ENCODE measurements around the gene CDH13. TPM values are rescaled to one million over a fixed set of nuclear protein-coding genes. Genes with fewer than 3 reads are reported as not detected.

CDH13 gene
- total and polyA plus RNA-seq, 9 of the 15 experiments (the other 6 are each of a cell fraction or from before 2014, with no cell fraction given): 0.03 TPM; not detected in 8

DNA sequence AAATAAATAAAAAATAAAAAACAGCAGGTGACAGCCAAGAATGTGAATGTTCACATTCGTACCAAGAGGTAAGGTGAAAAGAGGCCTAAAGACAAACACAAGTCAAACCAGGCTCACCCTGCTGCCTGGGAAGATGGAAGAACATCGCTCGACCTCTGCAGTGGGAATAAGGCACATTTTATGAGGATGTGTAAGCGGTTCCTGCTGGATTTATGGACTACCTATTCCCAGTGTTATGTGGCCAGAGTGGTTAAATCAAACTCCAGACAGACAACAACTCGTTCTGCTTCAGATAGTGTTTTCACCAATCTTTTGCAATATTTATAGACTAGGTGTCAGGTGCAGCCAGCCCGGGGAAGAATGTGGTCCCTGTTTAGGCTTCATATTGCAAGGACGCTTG is 966.0 kb downstream of the CDH13 start:
- CTCF ChIA-PET (ENCODE audit: low intra/inter-chr PET ratio): no interaction called here
- Histone ChIP-seq H3K4me3 (no peak overlapping the region), H3K9me1 (ENCODE audit: control insufficient read depth, insufficient read depth, low read length) (no peaks in the 10 kb centered on the region), H3K9me3 (replicated peaks; ENCODE audit: control insufficient read depth, insufficient read depth, low read depth, low read length) (no peaks in the 10 kb centered on the region), H3K79me2 (ENCODE audit: control insufficient read depth, insufficient read depth, low read length) (no peaks in the 10 kb centered on the region), H3K27me3 (ENCODE audit: control insufficient read depth in 2 of 2, insufficient read depth in 2 of 2, low read length in 2 of 2) (0 out of 5 replicates have a peak, but pooled peaks cover 0 to 2% of the 10 kb centered on the region in 2 experiments), H3K4me1 (replicated peaks in 1 of 2; ENCODE audit: control insufficient read depth in 2 of 2, insufficient read depth in 2 of 2, low read length in 2 of 2) (no peaks in the 10 kb centered on the region), H3K4me2 (ENCODE audit: insufficient read depth, low read length) (no peak overlapping the region), H3K27ac (ENCODE audit: extremely low read depth, low read depth, low read length) (no peak overlapping the region), H3K9ac (ENCODE audit: insufficient read depth in 1 of 2, low read depth in 2 of 2, low read length in 2 of 2) (no peak overlapping the region), H4K20me1 (replicated peaks; ENCODE audit: control insufficient read depth, insufficient read depth, low read length) (peaks cover 6% of the 10 kb centered on the region; the same call in 1 of the 2 replicates), H3K36me3 (ENCODE audit: control insufficient read depth, insufficient read depth, low read length) (no peaks in the 10 kb centered on the region), H2AFZ (ENCODE audit: low read depth, low read length) (no peak overlapping the region)
- intact Hi-C loops (cut with micrococcal nuclease) (no loop called here), in situ Hi-C loops (cut with MboI) (no loop called here)
- FAIRE-seq (no peak), ATAC-seq (no peak), DNase-seq (ENCODE audit: extremely low read depth in 1 of 4, low spot score in 3 of 4) (no peak)
- WGBS (ENCODE audit: insufficient coverage, low coverage, missing lambda C conversion rate): 0% methylated on average over 7 of the region's 7 CpGs
- no TSS peak for BruUV-seq (replicated peaks)
- POLR2A ChIA-PET: no interaction called here
- TF ChIP-seq DDX20 (tag; IDR thresholded peaks at IDR 0.05; ENCODE audit: low read depth) (no peak), NFIX (CRISPR knock-in tag; IDR thresholded peaks at IDR 0.05; ENCODE audit: low read depth) (no peak), CBX2 (IDR thresholded peaks at IDR 0.05; ENCODE audit: insufficient read depth, low read length, poor library complexity, severe bottlenecking) (no peak), TAF1 (IDR thresholded peaks at IDR 0.05; ENCODE audit: control insufficient read depth, extremely low read depth, insufficient read depth, low read length, severe bottlenecking) (no peak), BCL6 (CRISPR knock-in tag; IDR thresholded peaks at IDR 0.05) (no peak), GTF2A2 (tag; IDR thresholded peaks at IDR 0.05) (no peak), MEF2D (tag; conservative IDR thresholded peaks at IDR 0.05; ENCODE audit: low read depth) (no peak), SMAD4 (CRISPR knock-in tag; conservative IDR thresholded peaks at IDR 0.05) (no peak), GATAD2B (IDR thresholded peaks at IDR 0.05; ENCODE audit: borderline replicate concordance) (no peak), ZNF316 (IDR thresholded peaks at IDR 0.05) (no peak), ZNF57 (CRISPR knock-in tag; IDR thresholded peaks at IDR 0.05) (no peak)
- TF ChIP-seq, protein P1, sequence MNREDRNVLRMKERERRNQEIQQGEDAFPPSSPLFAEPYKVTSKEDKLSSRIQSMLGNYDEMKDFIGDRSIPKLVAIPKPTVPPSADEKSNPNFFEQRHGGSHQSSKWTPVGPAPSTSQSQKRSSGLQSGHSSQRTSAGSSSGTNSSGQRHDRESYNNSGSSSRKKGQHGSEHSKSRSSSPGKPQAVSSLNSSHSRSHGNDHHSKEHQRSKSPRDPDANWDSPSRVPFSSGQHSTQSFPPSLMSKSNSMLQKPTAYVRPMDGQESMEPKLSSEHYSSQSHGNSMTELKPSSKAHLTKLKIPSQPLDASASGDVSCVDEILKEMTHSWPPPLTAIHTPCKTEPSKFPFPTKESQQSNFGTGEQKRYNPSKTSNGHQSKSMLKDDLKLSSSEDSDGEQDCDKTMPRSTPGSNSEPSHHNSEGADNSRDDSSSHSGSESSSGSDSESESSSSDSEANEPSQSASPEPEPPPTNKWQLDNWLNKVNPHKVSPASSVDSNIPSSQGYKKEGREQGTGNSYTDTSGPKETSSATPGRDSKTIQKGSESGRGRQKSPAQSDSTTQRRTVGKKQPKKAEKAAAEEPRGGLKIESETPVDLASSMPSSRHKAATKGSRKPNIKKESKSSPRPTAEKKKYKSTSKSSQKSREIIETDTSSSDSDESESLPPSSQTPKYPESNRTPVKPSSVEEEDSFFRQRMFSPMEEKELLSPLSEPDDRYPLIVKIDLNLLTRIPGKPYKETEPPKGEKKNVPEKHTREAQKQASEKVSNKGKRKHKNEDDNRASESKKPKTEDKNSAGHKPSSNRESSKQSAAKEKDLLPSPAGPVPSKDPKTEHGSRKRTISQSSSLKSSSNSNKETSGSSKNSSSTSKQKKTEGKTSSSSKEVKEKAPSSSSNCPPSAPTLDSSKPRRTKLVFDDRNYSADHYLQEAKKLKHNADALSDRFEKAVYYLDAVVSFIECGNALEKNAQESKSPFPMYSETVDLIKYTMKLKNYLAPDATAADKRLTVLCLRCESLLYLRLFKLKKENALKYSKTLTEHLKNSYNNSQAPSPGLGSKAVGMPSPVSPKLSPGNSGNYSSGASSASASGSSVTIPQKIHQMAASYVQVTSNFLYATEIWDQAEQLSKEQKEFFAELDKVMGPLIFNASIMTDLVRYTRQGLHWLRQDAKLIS (CRISPR knock-in tag; IDR thresholded peaks at IDR 0.05): no peak
- TF ChIP-seq, protein P2, sequence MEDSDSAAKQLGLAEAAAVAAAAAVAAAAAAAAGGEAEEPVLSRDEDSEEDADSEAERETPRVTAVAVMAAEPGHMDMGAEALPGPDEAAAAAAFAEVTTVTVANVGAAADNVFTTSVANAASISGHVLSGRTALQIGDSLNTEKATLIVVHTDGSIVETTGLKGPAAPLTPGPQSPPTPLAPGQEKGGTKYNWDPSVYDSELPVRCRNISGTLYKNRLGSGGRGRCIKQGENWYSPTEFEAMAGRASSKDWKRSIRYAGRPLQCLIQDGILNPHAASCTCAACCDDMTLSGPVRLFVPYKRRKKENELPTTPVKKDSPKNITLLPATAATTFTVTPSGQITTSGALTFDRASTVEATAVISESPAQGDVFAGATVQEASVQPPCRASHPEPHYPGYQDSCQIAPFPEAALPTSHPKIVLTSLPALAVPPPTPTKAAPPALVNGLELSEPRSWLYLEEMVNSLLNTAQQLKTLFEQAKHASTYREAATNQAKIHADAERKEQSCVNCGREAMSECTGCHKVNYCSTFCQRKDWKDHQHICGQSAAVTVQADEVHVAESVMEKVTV (CRISPR knock-in tag; IDR thresholded peaks at IDR 0.05): no peak
- TF ChIP-seq, protein P3, sequence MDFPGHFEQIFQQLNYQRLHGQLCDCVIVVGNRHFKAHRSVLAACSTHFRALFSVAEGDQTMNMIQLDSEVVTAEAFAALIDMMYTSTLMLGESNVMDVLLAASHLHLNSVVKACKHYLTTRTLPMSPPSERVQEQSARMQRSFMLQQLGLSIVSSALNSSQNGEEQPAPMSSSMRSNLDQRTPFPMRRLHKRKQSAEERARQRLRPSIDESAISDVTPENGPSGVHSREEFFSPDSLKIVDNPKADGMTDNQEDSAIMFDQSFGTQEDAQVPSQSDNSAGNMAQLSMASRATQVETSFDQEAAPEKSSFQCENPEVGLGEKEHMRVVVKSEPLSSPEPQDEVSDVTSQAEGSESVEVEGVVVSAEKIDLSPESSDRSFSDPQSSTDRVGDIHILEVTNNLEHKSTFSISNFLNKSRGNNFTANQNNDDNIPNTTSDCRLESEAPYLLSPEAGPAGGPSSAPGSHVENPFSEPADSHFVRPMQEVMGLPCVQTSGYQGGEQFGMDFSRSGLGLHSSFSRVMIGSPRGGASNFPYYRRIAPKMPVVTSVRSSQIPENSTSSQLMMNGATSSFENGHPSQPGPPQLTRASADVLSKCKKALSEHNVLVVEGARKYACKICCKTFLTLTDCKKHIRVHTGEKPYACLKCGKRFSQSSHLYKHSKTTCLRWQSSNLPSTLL (IDR thresholded peaks at IDR 0.05): no peak

All from K562 (cell line).